ENCODE results near the gene ATAD3C. TPM values are rescaled to one million over a fixed set of nuclear protein-coding genes. Genes with fewer than 3 reads are reported as not detected.

The ATAD3C gene
- total and polyA plus RNA-seq, 2 of the 8 experiments (the other 6 are each of a cell fraction or from before 2014, with no cell fraction given) = 2.0 to 2.7 TPM

DNA sequence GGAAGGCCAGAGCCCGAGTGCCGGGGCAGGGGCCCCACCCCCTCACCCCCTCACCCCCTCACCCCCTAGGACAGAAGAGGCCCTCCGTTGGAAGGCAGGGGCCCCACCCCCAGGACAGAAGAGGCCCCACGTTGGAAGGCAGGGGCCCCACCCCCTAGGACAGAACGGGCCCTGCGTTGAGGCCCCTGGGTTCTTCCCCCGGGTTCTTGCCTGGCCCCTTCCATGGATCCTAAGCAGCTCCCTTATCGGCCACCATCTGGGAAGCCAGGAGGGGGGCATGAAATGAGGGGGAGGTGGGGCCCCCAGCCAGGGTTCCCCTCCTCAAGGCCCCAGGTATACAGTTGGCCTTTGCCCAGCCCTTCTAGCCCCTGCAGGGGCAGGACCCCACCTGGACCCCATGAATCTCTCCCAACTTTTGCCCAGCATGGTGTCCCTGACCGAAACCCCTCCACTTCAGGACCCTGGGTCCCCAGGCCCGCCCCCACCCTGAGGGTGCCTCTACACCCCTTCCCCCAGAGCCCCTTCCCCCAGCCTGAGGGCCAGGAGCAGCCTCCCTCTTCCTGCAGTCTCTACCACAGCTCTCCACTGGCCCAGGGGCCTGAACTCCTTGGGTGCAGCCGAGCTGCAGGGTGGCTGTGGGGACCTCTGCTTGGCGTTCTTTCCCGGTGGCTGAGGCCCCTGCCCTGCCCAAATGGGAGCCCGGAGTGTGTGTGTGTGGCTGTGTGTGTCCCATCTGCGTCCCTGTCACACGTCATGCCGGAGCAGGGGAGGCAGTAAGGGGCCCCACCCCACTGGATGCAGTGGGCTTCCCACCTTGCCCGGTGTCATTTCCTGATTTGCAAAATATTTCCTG is 18.3 kb upstream of the ATAD3C start:
- ChIA-PET POLR2A (ENCODE audit: partially characterized antibody) (interaction anchor here (0.7 to 22.9 kb wide), 11 partner anchors 8 to 144 kb away, joined by 3 to 515 read pairs (median 3); partner anchors contain the start of genes ANKRD65, CCNL2 and MRPL20), CTCF (ENCODE audit: partially characterized antibody) (interaction anchor here (0.7 to 4.4 kb wide), 8 partner anchors 9 to 86 kb away, joined by 3 to 36 read pairs (median 4); no protein-coding TSS in a partner anchor)
- H3K23me2 ChIP-seq (ENCODE audit: low read depth, low read length) = peaks cover 20% of the 10 kb centered on the region; the same call in 1 of the 2 replicates
- H4K20me1 ChIP-seq (replicated peaks in 1 of 2; ENCODE audit: control insufficient read depth in 1 of 2, insufficient read depth in 2 of 2, low read length in 2 of 2) = no peaks in the 10 kb centered on the region
- 0 out of 2 replicates have a peak overlapping the region, but pooled peaks have one; percentile 88 for H2BK15ac ChIP-seq (ENCODE audit: low read length)
- H2AK5ac ChIP-seq (ENCODE audit: low read depth, low read length) = no peak overlapping the region
- no peak overlapping the region for H2AFZ ChIP-seq (ENCODE audit: low read length)
- H3K79me1 ChIP-seq (ENCODE audit: low read depth, low read length) = no peaks in the 10 kb centered on the region
- H3K56ac ChIP-seq (replicated peaks; ENCODE audit: insufficient read length, low read depth, low read length) = no peak overlapping the region
- peaks cover 0 to 3% of the 10 kb centered on the region in 2 experiments; a peak in 1 of 4 replicates for H3K9me3 ChIP-seq (ENCODE audit: insufficient read depth in 2 of 2, low read depth in 1 of 2, low read length in 1 of 2)
- H2BK20ac ChIP-seq (ENCODE audit: low read length) = no peak overlapping the region
- peak overlapping the region; percentile 73 for H2BK120ac ChIP-seq (replicated peaks; ENCODE audit: low read depth, low read length)
- no peak overlapping the region for H3K4me2 ChIP-seq (ENCODE audit: insufficient read depth in 1 of 2, low read depth in 2 of 2, low read length in 2 of 2)
- FAIRE-seq (no peak), DNase-seq (ENCODE audit: low read depth in 1 of 2, low spot score in 2 of 2) (no peak)
- H3K14ac ChIP-seq (ENCODE audit: insufficient read length) = no peak overlapping the region
- H4K91ac ChIP-seq (replicated peaks; ENCODE audit: insufficient read length, low read length) = peak overlapping the region; percentile 79
- no peak overlapping the region for H3K4me3 ChIP-seq (ENCODE audit: extremely low read depth in 1 of 4, insufficient read depth in 2 of 4, low read depth in 3 of 4, low read length in 4 of 4)
- H3K27ac ChIP-seq (ENCODE audit: low read depth, low read length) = no peak overlapping the region
- peak overlapping the region; percentile 40 for H4K5ac ChIP-seq (ENCODE audit: insufficient read length, low read depth, low read length)
- 84% methylated on average over 14 of the region's 18 CpGs; no CpG with 5 or more reads in 1 of the 2 experiments for WGBS, 2 experiments (ENCODE audit: extremely low coverage in 1 of 2, insufficient coverage in 1 of 2, insufficient read length in 1 of 2, insufficient replicate concordance in 2 of 2, low coverage in 1 of 2, low lambda C conversion rate in 2 of 2, missing lambda C conversion rate in 1 of 2)
- no peaks in the 10 kb centered on the region for H3K27me3 ChIP-seq (replicated peaks in 1 of 4; ENCODE audit: control insufficient read depth in 3 of 4, extremely low read depth in 1 of 4, insufficient read depth in 3 of 4, low read length in 3 of 4)
- H3K18ac ChIP-seq (ENCODE audit: extremely low read depth, low read length) = peak overlapping the region; percentile 75
- peaks cover 0 to 58% (median 43%) of the 10 kb centered on the region in 4 experiments; a peak in 6 of 7 replicates for H3K4me1 ChIP-seq (replicated peaks in 1 of 4; ENCODE audit: control insufficient read depth in 3 of 4, insufficient read depth in 4 of 4, low read length in 3 of 4)
- H3K23ac ChIP-seq (ENCODE audit: insufficient read length) = no peak overlapping the region
- peak overlapping the region; percentile 97; the same call in 1 of the 2 replicates for H2BK12ac ChIP-seq (ENCODE audit: low read depth, low read length)
- H4K8ac ChIP-seq (ENCODE audit: extremely low read depth, insufficient read depth, low read length) = peak overlapping the region; percentile 57; the same call in 1 of the 2 replicates
- H3K79me2 ChIP-seq (ENCODE audit: control insufficient read depth in 1 of 2, insufficient read depth in 2 of 2, low read length in 2 of 2) = peaks cover 0 to 1% of the 10 kb centered on the region in 2 experiments; a peak in 1 of 4 replicates
- no peak overlapping the region for H3K9ac ChIP-seq (replicated peaks in 1 of 4; ENCODE audit: extremely low read depth in 1 of 4, low read depth in 3 of 4, low read length in 3 of 4)
- no peaks in the 10 kb centered on the region; a peak in 1 of 8 replicates for H3K36me3 ChIP-seq (ENCODE audit: control insufficient read depth in 2 of 4, insufficient read depth in 4 of 4, low read length in 3 of 4)
- peak overlapping the region; percentile 95; the same call in 1 of the 2 replicates for H2BK5ac ChIP-seq (ENCODE audit: low read depth, low read length)
- H3K4ac ChIP-seq (replicated peaks; ENCODE audit: insufficient read length, low read depth, low read length) = peak overlapping the region; percentile 82
- TF ChIP-seq YY1 (IDR thresholded peaks at IDR 0.05; ENCODE audit: low read depth, low read length) = no peak
- no peak for TF ChIP-seq TCF12 (IDR thresholded peaks at IDR 0.05; ENCODE audit: low read depth, low read length)
- no peak for TF ChIP-seq ASH2L (IDR thresholded peaks at IDR 0.05; ENCODE audit: low read length)
- no peak for TF ChIP-seq RFX5 (IDR thresholded peaks at IDR 0.05; ENCODE audit: borderline replicate concordance, low read depth, low read length)
- no peak for TF ChIP-seq TAF7 (optimal IDR thresholded peaks at IDR 0.05; ENCODE audit: borderline replicate concordance, low read depth, low read length)
- no peak for TF ChIP-seq FOSL1 (IDR thresholded peaks at IDR 0.05; ENCODE audit: insufficient read depth, low read depth, low read length)
- TF ChIP-seq RXRA (IDR thresholded peaks at IDR 0.05; ENCODE audit: insufficient read depth, low read depth, low read length) = no peak
- TF ChIP-seq TEAD4 (IDR thresholded peaks at IDR 0.05; ENCODE audit: low read depth, low read length) = no peak
- TF ChIP-seq SP1 (IDR thresholded peaks at IDR 0.05; ENCODE audit: low read depth, low read length) = no peak
- TF ChIP-seq SAP30 (IDR thresholded peaks at IDR 0.05; ENCODE audit: insufficient read depth, insufficient replicate concordance, low read length) = no peak
- TF ChIP-seq BCL11A (IDR thresholded peaks at IDR 0.05; ENCODE audit: low read depth in 2 of 2, low read length in 2 of 2) = no peak

All from H1 (cell line).